BJ (cell line): ENCODE data around the gene NLK. TPM values are rescaled to one million over a fixed set of nuclear protein-coding genes. Genes with fewer than 3 reads are reported as not detected.

Experiments used
- CTCF ChIA-PET: fragments of 350-600 bp; formaldehyde crosslinking; extraction: SDS; loops from one replicate; lab custom pipeline; 2021; ENCODE audit warnings: antibody characterized with exemption, inconsistent platforms; lab: Yijun Ruan, JAX
- POLR2A ChIA-PET: fragments of 300-600 bp; sonication (Branson Sonifier 250); formaldehyde crosslinking; extraction: SDS; loops from one replicate; lab custom pipeline; 2021; ENCODE audit warnings: antibody characterized with exemption; lab: Charles Lee
- DNase-seq: peaks from one replicate; pipeline ENCODE4 v3.0.0-alpha.2; 2011; ENCODE audit warnings: low read depth
- H3K27me3 ChIP-seq: 2 replicates; pipeline ENCODE4 v1.6.0; 2011; ENCODE audit warnings: low read length; ENCODE audit not compliant: control insufficient read depth, insufficient read depth
- H3K36me3 ChIP-seq: 2 replicates; pipeline ENCODE4 v1.5.1; 2011; ENCODE audit warnings: low read length; ENCODE audit not compliant: control insufficient read depth, insufficient read depth
- H3K4me3 ChIP-seq: 2 replicates; pipeline ENCODE4 v1.5.1; 2011; ENCODE audit warnings: low read depth, mild to moderate bottlenecking, control low read depth, low read length
- CTCF ChIP-seq: IDR thresholded peaks from 2 replicates; pipeline ENCODE4 v1.5.1; 2011; ENCODE audit warnings: low read depth, mild to moderate bottlenecking, control low read depth, inconsistent platforms, low read length, moderate library complexity; ENCODE audit not compliant: insufficient read depth
- polyA plus RNA-seq: library from polyadenylated mRNA; depleted of rRNA; stranded (reverse); fragments of >200 nt; gene quantifications from 2 replicates; pipeline ENCODE4 v1.2.3, GENCODE V29; 2011

NLK gene
- polyA plus RNA-seq, 1 experiment, result 16.5 TPM

- CTCF ChIA-PET, result no interaction called here
- H3K36me3 ChIP-seq, result no peaks in the 10 kb centered on the region
- H3K27me3 ChIP-seq, result no peaks in the 10 kb centered on the region
- no peak for TF ChIP-seq CTCF
- no peak for DNase-seq
- H3K4me3 ChIP-seq, result no peak overlapping the region
- POLR2A ChIA-PET, result no interaction called here
Measured at GRCh38 chr17:28120766-28121165, 78.3 kb downstream of the NLK start.

- CTCF ChIA-PET, result no interaction called here
- POLR2A ChIA-PET, result interaction anchor here (0.7 kb wide), 1 partner anchor 14 kb away, joined by 3 read pairs; no protein-coding TSS in a partner anchor
Measured at GRCh38 chr17:28124962-28125361, 82.5 kb downstream of the NLK start.

DNA sequence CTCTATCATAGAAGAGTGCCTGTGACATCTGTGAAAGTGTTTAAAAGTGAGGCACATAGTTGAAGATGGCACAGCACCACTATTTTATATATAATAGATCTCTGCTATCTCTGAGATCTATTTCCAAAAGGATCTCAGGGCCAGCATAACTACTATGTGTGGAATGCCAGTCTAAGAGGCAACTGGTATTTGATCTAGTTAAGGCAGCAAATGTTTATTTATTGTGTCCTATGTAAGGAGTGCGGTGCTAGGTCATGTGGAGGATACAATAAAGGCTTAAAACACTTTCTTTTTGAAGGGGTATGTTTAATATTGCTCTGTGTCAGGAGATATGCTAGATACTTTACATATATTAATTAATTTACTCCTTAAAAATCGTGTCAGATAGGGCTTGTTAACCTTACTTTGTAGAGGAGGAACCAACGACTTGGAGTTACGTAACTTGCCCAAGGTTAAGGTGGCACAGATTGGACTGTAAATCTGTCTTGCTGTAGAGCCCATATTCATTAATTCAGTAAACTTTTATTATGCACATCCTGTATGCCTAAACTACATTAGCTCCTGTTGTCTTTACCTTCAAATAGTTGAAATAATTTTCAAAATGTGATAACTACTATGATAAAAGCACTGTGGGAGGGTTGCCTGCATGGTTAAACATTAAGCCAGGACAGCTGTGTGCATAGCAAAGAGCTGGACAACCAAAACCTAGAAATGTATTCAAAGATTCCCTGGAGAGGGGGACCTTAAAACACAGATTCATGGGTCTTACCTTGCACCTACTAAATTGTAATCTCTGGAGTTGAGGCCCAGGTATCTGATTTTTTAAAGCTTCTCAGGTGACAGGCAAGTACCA lies 83.3 kb downstream of the NLK start:
- no peaks in the 10 kb centered on the region for H3K27me3 ChIP-seq
- no peak for TF ChIP-seq CTCF
- no peak overlapping the region for H3K4me3 ChIP-seq
- ChIA-PET CTCF (interaction anchor here (0.6 kb wide), 1 partner anchor 120 kb away, joined by 4 read pairs; no protein-coding TSS in a partner anchor), POLR2A (interaction anchor here (0.7 kb wide), 1 partner anchor 14 kb away, joined by 3 read pairs; no protein-coding TSS in a partner anchor)
- no peak for DNase-seq
- H3K36me3 ChIP-seq, result no peaks in the 10 kb centered on the region

More at GRCh38 chr17:28124962-28125361, 82.5 kb downstream of the NLK start:
- DNase-seq, result no peak
- no peak for TF ChIP-seq CTCF
- Histone ChIP-seq H3K36me3 (no peaks in the 10 kb centered on the region), H3K27me3 (no peaks in the 10 kb centered on the region), H3K4me3 (no peak overlapping the region)

- CTCF ChIA-PET, result no interaction called here
- no peak for DNase-seq
- no peak for TF ChIP-seq CTCF
- Histone ChIP-seq H3K4me3 (no peak overlapping the region), H3K36me3 (no peaks in the 10 kb centered on the region), H3K27me3 (no peaks in the 10 kb centered on the region)
- POLR2A ChIA-PET, result no interaction called here
Measured at GRCh38 chr17:28127196-28127595, 84.7 kb downstream of the NLK start.

DNA sequence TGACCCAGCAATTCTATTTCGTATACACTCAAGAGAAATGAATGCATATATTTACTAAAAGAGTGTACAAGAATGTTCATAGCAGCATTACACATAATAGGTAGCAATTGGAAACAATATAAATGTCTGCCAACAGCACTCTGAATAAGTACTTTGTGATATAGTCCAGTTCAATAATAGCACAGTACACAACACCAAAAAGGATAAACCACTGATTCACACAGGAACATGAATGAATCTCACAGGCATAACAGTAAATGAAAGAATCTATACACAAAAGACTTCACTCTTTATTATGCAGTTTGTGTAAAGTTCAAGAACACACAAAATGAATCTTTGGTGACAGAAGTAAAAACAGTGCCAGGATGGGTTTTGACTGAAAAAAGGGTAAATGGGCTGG lies 86.3 kb downstream of the NLK start:
- no peak for DNase-seq
- ChIA-PET POLR2A (no interaction called here), CTCF (no interaction called here)
- TF ChIP-seq CTCF, result no peak
- Histone ChIP-seq H3K27me3 (no peaks in the 10 kb centered on the region), H3K36me3 (peaks cover 2% of the 10 kb centered on the region; the same call in 1 of the 2 replicates), H3K4me3 (no peak overlapping the region)
